ENCODE data around the gene AQP2. TPM values are rescaled to one million over a fixed set of nuclear protein-coding genes. Genes with fewer than 3 reads are reported as not detected.
"Not testable (repeated sequence)": the region's sequence is repeated elsewhere in the genome, so short reads cannot be mapped to it uniquely, and the experiment has no call there.

Gene AQP2
- total RNA-seq, 1 donor from 2014 or later: not detected

DNA sequence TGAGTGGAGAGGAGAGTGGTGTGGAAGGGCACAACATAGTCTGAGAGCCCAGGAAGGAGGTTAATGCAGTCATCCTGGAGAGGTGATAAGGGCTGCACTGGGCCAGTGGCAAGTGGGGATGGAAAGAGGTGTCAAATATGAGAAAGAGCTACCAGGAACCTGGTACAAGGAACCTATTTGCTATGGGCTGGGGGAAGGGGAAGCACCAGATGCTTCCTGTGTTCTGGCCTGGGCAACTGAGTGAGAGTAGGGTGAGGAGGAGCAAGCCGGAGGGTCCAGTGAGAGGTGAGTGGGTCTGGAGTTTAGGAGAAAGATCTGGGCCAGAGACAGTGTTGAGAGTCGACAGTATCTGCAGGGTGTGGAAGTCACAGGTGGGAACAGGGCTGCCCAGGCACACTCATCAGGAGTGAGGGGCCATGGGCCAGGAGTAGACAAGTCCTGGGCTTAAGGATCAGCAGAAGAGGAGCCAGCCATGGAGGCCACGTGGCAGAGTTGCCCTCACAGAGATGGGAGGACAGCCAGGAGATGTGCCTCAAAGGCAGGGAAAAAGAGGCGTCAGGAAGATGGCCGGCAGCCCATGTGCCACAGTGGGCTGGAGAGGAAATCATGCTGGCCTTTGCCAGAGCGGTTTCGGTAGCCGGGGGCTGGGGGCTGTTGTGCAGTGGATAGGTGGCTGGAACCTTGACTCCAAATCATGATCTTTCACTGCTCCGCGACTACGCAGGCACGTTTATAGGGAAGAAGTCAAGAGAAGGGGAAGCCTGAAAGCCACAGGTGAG is 19.3 kb downstream of the AQP2 start:
- no peak for DNase-seq (ENCODE audit: low read depth in 2 of 2)

DNA sequence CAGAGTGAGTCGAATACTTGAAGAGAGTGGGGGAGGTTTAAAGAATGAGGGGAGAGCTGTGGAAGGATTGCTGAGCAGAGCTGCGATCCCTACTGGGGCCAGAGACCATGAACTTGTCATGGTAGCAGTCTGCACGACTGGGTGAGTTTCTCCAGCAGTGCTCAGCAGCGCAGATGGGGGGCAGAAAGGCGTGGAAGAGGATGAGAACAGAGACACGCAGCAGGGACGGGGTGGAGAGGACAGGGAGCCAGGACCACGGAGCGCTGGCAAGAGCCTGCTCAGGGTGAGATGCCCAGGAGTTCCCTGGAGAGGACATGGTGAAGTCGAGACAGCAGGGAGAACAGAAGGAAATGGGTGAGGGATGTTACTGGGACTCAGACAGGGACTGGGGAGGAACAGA is 20.1 kb downstream of the AQP2 start:
- no peak for DNase-seq (ENCODE audit: low read depth in 2 of 2)

DNA sequence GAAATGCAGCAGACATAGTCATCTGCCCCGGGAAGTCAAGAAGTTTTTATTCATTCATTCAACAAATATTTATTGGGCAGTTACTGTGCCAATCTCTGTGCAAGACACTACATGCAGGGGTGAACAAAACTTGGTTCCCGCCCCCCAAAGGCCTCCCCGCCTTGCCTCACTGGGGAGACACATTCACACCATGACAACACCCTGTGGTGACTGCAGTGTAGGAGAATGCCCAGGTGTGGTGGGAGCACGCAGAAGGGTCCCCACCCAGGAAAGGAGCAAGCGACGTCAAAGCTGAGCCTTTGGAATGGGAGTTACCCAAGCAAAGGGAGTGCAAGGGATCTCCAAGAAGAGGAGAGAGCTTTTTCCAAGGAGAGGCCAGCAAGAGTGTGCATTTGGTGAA is 20.6 kb downstream of the AQP2 start:
- no peak for DNase-seq (ENCODE audit: low read depth in 2 of 2)

DNA sequence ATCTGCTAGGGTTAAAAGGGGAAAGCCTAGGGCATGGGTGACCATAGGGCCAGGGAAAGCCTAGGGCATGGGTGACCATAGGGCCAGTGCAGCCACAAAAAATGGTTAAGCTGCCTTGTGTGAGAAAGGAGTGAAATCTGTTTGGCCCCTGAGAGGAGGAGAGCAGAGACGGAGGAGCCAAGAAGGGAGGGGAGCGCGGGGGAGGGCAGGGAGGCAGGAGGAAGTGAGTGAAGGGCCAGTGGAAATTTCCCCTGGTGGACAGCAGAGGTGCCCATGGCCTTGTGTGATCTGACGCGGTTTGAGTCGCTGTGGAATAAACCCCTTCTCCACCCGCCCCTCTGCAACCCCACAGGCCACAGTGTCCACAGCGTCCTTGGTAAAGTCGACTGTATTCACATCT is 21.6 kb downstream of the AQP2 start:
- DNase-seq (ENCODE audit: low read depth in 2 of 2): no peak

DNA sequence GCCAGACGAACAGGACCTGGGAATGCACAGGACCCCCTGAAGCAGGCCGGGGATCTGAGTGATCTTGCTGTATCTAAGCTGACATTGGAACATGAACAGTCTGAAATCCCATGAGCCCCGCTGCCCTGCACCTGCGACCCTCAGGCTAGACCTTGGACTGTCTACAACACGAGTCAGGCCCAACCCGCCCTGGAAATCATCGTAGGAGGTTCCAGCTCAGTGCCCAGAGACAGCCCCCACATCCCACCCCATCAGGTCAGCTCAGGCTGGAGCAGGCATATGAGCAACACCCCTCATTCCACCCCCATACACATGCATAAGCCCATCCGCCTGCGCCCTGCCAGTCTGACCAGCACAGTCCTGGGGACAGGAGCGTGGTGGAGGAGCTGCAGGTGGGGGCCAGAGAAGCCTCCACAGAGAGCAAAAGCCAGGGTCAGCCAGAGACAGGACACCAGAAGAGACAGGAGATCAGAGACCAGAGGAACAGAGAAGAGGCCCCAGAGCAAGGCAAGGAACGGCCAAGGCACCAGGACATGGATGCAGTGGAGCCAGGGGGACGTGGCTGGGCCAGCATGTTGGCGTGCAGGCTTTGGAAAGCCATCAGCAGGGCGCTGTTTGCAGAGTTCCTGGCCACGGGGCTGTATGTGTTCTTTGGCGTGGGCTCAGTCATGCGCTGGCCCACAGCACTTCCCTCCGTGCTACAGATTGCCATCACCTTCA is 22.3 kb downstream of the AQP2 start, which contains the start of gene AQP6:
Gene AQP6, plus strand, starts transcription at position 307 of the 720 bp plus-strand sequence. Its CDS starts 227 bp downstream, at position 534.
- peak in 1 of 2 donors; percentile 66 for DNase-seq (ENCODE audit: low read depth in 2 of 2)

DNA sequence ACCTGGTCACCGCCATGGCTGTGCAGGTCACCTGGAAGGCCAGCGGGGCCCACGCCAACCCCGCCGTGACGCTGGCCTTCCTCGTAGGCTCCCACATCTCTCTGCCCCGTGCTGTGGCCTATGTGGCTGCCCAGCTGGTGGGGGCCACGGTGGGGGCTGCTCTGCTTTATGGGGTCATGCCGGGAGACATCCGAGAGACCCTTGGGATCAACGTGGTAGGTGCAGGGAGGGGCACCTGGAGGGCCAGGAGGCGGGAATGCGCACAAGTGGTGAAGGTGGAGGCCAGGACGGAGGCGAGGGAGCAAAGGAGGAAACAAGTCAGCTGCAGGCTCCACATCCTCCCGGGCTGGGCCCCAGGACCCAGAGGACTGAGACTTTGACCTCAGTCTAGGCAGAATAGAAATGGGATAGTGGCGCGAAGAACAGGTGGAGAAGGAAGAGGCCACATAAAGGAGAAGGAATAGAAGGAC is 22.9 kb downstream of the AQP2 start:
- DNase-seq (ENCODE audit: low read depth in 2 of 2): no peak

DNA sequence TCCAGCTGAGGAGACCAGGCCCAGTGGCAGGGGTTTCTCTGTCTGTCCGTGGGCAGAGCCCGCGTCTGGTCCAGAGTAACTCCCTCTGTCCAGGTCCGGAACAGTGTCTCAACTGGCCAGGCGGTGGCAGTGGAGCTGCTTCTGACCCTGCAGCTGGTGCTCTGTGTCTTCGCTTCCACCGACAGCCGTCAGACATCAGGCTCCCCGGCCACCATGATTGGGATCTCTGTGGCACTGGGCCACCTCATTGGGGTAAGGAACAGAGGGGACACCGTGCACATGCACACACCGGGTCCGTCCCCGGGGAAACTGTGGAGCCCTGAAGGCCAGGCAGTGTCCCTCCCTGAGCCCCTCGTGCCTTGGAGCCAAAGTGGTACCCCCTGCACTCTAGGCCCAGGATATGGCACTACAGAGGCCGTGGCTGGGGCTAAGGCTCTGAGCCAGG is 23.7 kb downstream of the AQP2 start:
- peak; percentile 80 to 87 for DNase-seq (ENCODE audit: low read depth in 2 of 2)

DNA sequence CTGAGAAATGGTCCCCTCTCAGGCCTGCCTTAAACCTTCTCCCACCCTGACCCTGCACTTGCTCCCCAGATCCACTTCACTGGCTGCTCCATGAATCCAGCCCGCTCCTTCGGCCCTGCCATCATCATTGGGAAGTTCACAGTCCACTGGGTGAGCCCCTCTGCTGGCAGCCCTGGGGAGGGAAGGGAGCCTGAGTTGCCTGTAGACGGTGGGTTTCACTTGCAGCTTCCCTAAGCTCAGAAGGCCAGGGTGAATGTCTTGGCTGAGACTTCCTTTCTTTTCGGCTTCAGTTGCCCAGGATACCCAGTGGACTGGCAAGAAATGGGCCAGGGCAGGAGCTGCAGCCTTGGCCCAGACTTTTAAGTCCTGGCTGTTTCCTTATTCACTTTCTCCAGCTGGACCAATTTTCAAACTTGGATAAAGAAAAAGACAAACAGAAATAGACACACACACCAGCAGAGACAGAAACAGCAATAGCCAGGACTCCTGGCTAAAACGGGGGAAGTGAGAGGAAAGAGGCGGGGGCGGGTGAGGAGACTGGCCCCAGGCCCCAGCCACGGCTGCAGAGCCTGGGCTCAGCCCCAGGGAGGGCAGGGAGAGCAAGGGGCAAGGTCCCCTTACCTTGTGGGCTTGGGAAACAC is 24.3 kb downstream of the AQP2 start:
- no peak for DNase-seq (ENCODE audit: low read depth in 2 of 2)

DNA sequence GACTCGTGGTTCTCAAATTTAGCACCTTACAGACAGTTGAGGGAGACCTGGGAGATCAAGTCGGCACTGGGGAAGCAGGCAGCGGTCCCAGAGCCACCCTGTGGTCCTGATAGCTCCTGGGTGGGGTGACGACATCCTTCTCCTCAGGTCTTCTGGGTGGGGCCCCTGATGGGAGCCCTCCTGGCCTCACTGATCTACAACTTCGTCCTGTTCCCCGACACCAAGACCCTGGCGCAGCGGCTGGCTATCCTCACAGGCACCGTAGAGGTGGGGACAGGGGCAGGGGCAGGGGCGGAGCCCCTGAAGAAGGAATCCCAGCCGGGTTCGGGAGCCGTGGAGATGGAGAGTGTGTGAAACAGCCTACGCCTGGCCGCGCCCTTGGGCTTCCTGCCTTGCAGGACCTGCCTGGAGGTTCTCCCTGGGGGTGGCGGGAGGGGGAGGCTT is 24.8 kb downstream of the AQP2 start:
- no peak for DNase-seq (ENCODE audit: low read depth in 2 of 2)

DNA sequence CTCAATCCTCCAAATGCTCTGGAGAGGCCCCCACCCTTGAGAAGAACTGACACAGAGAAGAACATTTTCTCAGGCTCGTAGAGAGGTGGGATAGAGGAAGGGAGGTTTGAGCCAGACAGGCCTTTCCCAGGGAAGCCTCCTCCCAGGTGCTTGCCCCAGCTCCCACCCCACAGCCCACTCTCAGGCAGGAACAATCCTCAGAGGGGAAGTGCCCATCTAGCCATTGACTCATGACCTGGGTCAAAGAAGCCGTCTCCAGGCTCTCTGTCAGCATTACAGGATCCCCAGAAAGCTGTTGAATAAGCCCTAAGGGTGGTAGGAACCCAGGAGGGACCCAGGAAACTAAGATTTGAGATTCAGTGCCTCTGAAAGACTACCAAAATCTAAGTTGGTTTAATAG is 26.0 kb downstream of the AQP2 start:
- no peak for DNase-seq (ENCODE audit: low read depth in 2 of 2)

DNA sequence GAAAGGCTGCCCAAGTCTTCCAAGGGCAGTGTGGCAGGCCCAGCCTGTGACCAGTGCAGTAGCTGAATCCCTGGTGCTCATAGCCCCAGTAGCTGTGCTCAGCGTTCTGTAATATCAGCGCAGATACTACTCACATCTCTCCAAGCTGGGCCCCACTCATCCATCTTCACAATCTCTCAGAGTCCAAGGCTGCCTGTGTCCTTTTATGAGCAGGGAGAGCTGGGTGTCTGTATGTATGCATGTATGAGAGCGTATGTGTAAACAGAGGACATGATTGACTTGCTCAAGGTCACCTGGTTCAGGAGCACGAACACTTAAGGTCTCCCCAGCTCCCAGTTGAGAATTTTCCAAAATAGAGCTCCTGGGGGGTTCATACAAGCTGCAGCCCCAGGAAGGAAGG is 27.6 kb downstream of the AQP2 start:
- DNase-seq (ENCODE audit: low read depth in 2 of 2): no peak

DNA sequence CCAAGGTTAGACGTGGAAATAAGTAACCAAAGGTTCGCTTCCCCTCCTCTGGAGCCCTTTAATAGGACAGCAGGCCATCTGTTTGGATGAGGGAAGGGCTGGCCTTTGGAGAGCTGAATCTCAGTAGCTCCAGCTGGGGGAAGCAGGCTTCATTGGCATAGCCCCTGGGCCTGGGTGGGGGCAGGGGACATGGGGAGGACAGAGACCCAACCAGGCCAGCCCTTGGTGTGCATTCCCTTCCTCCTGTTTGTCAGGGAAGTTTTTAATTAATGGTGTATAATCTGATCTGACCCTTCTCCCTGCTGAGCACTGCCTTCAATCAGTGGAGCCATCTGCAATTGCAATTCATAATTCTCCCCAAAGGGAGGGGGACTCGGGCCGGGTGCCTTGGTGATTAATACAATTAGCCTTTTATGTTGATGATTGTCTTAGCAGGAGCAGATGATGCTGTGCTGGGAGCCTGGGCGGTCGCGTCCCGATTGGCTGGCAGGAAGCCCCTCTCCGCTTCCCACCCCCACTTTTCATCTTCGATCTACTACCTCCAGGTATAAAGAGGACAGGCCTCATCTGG is 28.6 kb downstream of the AQP2 start:
- DNase-seq (ENCODE audit: low read depth in 2 of 2): no peak

DNA sequence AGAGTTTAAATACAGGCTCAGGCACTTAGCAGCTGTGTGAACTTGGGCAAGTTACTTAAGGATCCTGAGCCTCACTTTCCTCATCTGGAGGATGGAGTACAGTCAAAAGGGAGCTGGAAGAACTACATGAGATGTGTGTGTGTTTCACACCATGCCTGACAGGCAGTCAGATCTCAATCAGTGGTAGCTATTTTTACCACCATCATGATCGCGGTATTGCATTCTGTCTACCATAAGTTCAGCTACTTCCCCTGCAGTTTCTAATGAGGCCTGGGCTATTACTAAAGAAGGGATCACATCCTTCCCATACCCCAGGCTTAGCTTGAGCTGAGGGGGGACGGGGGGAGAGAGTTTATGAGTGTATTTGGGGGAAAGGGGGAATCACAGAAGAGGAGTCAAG is 29.3 kb downstream of the AQP2 start:
- no peak for DNase-seq (ENCODE audit: low read depth in 2 of 2)

DNA sequence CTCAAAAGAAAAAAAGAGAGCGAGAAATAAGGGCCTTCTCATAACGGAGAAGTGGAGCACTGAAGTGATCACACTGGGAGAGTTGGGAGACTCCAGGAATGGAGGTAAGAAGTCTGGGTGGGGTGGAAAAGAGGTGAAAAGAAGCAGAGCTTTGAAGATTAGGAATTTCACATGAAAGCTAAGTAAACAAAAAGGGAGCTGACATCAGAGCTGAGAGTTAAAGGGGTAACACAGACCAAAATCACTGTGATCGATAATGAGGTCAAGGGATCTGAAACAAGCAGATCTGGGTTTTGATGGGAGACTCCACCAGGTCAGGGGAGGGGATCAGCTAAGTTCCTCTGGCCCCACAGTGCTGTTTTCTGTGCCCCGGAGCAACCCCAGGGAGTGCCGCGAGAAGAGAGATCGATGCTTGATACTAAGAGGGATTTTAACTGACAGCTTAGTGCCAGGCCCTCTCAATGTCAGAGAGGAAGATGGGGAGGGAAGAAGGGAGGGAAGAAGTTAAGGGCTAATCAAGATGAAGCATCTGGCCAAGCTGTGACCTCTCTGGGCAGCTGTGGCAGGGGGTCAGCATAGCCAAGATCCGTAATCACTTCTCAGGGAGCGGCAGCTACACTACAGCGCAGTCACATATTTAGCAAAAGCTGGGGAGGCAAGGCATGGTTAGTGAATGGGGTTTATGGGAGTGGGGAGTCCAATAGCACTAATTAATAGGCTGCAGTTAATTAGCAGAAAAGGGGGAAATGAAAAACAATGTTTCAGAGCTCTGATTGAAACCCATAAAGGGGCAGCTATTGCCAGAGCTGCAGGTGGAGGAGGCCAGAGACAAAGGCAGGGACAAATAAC is 30.2 kb downstream of the AQP2 start:
- no peak for DNase-seq (ENCODE audit: low read depth in 2 of 2)

DNA sequence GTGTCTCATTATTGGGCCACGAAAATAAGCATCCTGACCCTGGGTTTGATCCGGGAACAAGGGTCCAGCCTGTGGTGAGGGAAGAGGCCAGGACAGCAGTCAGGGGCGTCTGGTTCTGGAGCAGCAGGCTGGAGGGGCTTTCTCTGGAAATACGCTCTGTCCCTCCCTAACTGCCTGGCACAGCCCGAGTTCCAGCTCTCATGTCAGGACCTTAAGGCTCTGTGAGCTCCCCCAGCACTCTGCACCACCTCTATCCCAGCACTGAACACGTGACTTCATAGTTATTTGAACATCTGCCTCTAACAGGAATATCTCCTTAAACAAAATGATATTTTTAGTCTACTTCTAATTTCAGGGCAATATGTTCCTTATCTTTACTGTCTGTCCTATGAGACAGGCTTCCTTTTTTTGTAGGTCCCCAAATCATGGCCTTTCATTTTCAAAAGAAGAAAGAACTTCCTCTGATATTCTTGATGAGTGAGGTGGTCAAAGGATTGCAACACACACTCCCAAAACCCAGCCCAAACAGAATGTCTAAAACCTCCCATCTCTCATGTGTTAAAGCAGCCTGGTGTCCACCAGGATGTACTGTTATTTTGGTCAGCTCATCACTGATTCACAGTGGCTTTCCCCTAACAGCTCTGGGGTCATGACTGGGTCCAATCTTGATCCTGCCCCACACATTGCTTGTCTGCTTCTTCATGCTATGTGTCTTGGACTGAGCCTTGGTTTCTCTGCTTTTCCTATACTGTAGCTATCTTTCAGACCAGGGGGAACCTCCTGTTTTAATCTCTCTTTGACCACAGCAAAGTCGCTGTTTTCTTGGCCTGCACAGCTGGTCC is 31.9 kb downstream of the AQP2 start:
- DNase-seq (ENCODE audit: low read depth in 2 of 2): no peak

DNA sequence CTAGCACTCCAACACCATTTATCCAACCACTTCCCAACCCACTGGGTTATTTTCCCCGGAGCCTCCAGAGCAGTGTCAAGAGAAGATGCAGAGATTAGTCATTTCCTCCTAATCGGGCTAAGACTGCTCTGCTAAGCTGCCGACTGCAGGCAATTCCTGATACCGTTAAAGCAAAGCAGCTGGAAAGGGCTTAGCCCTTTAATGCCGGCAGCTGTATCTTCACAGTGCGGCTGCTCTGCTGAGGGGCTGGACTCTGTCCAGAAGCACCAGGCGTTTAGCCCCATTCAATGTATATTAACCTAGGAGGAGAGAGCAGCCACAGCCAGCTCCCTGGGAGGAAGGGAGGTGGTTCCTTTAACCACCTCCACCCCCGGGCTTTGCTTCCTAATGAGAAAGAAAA is 33.4 kb downstream of the AQP2 start:
- peak in 1 of 2 donors; percentile 91 for DNase-seq (ENCODE audit: low read depth in 2 of 2)

DNA sequence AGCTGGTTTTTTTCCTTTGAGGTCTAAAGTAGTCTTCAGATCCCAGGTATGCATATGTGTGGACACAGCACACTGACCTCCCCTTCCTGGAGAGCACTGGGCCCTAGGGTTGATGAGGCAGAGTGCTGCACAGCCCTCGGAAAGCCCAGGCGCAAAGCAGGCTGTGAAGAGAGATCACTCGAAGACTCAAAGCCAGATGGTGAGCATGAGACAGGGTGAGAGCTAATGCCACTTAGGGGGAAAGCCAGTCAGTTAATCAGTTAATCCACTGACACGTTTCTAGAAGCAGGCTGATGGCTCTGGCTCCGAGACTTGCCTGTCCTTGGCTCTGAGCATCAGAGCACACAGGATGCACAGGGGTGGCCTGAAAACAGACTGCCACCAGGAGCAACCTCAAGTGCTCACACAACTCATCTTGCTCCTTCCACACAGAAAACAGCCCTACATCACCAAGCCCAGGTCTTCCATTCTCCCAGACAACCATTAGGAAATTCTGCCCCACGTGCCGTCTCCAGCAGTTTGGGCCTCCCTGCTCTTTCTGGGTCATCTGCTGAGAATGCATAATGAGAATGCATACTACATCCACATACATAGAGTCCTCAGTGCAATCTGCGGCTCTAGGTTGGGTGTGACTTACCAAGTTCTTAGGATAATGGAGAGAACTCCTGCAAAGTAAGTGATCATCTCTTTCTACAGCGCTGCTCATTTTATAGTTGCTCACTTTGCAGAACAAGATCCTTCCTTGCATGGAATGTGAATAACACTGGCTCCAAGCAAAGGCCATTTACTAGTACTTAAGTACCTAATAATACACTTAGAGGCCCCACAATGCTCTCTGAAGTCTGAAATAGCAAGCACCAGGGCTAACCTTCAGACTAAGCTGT is 34.2 kb downstream of the AQP2 start:
- no peak for DNase-seq (ENCODE audit: low read depth in 2 of 2)

DNA sequence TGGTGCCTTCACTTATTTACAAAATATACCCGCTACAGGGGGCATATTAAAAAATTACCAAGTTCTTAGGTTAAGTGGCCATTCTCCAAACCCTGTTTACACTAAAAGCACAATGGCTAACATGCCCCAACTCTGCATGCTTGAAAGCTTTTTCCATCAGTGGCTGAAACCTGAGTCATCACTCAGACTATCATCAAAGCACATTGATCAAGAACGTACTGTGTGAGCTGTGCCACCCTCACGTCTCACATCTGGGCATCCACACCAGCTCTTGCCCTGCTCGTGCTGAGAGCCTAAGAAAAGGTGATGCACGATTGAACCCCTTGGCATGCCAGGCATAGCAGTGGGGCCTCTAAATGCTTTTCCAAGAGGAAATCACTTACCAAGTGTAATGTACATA is 35.4 kb downstream of the AQP2 start:
- DNase-seq (ENCODE audit: low read depth in 2 of 2): no peak

DNA sequence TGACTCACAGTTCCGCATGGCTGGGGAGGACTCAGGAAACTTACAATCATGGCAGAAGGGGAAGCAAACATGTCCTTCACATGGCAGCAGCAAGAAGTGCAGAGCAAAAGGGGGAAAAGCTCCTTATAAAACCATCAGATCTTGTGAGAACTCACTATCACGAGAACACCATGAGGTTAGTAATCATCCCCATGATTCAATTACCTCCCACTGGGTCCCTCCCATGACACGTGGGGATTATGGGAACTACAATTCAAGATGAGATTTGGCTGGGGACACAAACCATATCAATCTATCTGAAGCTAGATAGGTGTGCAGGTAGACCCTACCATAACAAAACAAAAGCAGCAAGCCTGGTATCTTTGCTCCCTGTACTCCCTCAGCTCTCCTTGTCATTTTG is 35.9 kb downstream of the AQP2 start:
- DNase-seq (ENCODE audit: low read depth in 2 of 2): not testable (repeated sequence)

Measured in lung microvascular endothelial cell (primary cell).